Middle frontal gyrus (tissue), 1 donor: Measurements from ENCODE around the gene DAZAP1.

ENCODE experiments used
- DNase-seq: peaks from one replicate; pipeline ENCODE4 v3.0.0-alpha.2; 2015; ENCODE audit warnings: low spot score; ENCODE audit errors: extremely low spot score

DAZAP1 gene

DNA sequence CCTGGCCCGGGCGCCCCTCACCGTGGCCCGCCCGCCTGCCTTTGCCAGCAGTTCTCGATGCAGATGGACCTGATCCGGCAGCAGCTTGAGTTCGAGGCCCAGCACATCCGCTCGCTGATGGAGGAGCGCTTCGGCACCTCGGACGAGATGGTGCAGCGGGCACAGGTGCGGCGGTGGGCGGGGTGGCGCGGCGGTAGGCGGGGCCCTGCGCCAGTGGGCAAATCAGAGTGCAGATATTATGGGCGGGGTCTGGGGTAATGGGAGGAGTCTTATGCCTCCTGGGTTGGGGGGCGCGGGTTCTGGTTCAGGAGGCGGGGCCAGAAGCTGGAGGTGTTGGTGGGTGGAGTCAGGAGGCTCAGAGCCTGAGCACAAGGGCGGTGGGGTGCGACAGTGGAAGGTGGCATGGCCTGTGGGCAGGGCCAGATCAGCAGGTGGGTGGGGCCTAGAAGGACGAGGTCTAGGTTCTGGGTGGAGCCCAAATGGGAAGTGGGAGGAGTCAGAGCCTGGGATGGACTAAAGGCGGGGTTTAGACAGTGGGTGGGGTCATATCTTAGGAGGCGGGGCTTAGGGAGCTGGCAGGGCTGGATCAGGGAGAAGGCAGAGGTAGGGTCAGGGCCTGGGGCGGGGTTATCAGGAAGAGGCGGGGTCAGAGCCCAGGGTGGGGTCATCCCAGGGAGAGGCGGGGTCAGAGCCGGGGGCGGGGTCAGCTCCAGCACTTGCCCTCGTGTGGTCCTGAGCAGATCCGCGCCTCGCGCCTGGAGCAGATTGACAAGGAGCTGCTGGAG, 48.1 kb downstream of the DAZAP1 start:
- DNase-seq: no peak

DNA sequence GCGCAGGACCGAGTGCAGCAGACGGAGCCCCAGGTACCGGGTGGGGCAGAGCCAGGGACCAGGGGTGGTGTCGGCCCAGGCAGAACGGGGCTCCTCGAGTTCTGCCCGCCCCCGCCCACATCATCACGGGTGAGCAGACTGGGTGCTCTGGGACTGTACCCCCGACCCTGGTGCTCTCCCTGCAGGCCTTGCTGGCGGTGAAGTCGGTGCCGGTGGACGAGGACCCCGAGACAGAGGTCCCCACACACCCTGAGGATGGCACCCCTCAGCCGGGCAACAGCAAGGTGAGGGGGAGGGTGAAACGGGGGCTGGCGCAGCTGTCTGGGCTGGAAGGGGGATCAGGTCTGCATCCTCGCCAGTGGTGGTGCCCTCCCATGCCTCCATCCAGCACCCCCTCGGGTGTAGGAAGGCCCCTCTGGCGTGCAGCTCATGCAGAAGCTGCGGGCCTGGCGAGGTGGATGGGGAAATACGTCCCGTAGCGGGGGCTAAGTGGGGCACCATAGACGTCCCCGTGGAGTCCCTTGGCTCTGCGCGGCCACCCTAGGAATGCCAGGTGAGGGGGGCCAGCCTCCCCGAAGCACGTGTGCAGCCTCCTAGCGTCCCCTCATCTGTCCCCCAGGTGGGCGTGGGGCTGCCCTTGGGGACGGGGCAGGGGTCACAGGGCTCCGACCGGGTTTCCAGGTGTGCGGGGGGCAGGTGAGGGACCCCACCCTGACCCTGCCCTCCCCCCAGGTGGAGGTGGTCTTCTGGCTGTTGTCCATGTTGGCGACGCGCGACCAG, 48.9 kb downstream of the DAZAP1 start:
- DNase-seq: no peak

DNA sequence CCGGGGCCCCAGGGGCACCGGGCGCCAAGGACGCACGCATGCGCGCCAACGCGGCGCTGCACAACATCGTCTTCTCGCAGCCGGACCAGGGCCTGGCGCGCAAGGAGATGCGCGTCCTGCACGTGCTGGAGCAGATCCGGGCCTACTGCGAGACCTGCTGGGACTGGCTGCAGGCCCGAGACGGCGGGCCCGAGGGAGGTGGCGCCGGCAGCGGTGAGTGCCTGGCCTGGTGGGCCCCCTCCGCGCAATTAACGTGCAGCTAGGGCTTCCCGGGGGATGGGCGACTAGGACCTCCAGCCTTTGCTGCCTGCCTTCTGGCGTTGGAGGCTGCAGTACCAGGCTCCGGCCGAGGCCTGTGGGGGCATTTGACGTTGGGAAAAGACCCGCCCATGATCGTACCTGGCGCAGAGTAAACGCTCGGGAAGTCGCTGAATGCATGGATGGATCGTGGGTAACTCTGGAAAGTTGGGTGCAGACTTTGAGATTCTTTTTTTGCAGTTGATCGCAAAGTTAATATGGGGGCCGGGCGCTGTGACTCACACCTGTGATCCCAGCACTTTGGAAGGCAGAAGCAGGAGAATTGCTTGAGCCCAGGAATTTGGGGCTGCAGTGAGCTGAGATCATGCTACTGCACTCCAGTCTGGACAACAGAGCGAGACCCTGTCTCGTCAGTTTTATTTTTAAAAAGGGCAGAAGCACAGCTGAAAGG, 49.8 kb downstream of the DAZAP1 start:
- no peak for DNase-seq

DNA sequence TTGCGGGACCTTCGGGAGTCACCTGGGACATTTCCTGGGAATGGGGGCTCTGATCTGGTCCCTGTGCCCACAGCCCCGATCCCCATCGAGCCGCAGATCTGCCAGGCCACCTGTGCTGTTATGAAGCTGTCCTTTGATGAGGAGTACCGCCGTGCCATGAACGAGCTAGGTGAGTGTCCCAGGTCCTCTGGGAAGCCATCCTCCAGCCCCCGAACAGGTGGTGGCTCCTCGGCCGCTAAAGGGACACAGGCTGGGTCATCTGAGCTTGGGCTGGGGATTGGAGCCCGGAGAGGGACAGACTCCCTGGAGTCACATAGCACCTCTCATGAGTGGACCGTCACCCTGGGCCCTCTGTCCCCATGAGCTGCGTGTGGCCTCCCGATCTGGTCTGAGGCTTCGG, 50.5 kb downstream of the DAZAP1 start:
- no peak for DNase-seq

DNA sequence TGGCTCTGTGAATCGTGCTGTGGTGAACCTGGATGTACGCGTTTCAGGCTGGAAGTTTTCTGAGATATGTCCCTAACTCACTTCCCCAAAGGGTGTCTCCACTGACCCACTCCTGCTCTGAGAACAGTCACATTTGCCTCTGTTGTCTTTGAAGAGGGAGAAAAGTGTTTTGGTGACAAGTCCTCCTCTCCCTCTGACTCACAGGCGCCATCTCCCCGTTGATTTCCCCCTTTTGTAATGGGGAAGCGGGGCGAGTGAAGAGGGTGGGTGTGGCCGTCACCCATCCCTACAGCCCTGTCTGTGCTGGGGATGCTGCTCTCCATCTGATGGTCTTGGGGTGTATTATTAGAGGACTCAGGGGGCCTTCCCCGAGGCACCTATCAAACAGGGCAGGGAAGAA, 52.1 kb downstream of the DAZAP1 start:
- no peak for DNase-seq

DNA sequence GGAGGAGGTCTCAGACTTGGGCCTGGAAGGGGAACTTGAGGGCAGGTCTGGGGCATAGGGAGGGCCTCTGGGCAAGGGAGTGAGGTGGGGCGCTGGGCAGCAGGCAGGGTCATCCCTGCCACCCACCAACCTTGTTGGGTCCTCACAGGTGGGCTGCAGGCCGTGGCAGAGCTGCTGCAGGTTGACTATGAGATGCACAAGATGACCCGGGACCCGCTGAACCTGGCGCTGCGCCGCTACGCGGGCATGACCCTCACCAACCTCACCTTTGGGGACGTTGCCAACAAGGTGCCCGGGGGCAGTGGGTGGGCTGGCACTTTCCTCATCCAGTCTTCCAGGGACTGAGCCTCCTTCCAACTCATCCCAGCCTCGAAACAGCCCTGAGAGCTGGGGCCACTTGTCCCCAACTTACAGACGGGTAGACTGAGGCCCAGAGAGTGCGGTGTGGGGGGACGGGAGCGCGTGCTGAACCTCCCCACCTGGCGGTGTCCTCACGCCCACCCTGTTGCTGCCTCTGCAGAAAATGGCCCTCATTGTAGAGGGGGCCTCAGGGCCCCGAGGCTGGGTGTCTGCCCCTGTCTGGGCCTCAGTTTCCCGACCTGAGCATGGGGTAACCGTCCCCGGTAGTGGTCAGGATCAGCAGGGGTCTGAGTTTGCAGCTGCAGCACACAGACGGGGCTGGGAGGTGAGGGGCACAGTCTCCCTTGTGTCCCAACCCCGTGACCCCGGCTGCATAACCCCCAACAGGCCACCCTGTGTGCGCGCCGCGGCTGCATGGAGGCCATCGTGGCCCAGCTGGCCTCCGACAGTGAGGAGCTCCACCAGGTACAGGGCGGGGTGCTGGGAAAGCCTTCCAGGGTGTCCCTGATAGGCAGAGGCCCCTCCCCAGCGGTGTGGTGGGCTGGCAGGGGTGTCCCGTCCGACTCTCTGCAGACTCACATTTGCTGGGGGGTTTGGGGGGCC, 52.9 kb downstream of the DAZAP1 start:
- DNase-seq: no peak

DNA sequence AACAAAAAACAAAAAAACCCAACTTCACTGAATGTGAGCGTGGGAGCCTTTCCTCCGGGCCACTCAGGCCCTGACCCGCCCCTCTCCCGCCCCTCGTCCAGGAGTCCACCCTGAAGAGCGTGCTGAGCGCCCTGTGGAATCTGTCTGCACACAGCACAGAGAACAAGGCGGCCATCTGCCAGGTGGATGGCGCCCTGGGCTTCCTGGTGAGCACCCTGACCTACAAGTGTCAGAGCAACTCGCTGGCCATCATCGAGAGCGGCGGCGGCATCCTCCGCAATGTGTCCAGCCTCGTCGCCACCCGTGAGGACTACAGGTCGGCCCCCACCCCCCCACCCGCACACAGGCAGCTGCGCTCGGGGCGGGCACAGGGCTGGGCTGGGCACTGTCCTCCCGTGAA, 54.5 kb downstream of the DAZAP1 start:
- no peak for DNase-seq

DNA sequence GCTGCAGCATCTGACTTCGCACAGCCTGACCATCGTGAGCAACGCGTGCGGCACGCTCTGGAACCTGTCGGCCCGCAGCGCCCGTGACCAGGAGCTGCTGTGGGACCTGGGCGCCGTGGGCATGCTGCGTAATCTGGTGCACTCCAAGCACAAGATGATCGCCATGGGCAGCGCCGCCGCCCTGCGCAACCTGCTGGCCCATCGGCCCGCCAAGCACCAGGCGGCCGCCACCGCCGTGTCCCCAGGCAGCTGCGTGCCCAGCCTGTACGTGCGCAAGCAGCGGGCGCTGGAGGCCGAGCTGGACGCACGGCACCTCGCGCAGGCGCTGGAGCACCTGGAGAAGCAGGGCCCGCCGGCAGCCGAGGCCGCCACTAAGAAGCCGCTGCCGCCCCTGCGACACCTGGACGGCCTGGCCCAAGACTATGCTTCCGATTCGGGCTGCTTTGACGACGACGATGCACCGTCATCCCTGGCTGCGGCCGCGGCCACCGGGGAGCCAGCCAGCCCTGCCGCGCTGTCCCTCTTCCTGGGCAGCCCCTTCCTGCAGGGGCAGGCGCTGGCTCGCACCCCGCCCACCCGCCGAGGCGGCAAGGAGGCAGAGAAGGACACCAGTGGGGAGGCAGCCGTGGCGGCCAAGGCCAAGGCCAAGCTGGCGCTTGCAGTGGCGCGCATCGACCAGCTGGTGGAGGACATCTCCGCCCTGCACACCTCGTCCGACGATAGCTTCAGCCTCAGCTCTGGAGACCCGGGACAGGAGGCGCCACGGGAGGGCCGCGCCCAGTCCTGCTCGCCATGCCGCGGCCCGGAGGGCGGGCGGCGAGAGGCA, 58.0 kb downstream of the DAZAP1 start:
- DNase-seq: no peak

DNA sequence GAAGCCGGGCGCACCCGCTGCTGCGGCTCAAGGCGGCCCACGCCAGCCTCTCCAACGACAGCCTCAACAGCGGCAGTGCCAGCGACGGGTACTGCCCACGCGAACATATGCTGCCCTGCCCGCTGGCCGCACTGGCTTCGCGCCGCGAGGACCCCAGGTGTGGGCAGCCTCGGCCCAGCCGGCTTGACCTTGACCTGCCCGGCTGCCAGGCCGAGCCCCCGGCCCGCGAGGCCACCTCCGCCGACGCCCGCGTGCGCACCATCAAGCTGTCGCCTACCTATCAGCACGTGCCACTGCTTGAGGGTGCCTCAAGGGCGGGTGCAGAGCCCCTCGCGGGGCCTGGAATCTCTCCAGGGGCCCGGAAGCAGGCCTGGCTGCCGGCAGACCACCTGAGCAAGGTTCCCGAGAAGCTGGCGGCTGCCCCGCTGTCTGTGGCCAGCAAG, 58.7 kb downstream of the DAZAP1 start:
- no peak for DNase-seq

DNA sequence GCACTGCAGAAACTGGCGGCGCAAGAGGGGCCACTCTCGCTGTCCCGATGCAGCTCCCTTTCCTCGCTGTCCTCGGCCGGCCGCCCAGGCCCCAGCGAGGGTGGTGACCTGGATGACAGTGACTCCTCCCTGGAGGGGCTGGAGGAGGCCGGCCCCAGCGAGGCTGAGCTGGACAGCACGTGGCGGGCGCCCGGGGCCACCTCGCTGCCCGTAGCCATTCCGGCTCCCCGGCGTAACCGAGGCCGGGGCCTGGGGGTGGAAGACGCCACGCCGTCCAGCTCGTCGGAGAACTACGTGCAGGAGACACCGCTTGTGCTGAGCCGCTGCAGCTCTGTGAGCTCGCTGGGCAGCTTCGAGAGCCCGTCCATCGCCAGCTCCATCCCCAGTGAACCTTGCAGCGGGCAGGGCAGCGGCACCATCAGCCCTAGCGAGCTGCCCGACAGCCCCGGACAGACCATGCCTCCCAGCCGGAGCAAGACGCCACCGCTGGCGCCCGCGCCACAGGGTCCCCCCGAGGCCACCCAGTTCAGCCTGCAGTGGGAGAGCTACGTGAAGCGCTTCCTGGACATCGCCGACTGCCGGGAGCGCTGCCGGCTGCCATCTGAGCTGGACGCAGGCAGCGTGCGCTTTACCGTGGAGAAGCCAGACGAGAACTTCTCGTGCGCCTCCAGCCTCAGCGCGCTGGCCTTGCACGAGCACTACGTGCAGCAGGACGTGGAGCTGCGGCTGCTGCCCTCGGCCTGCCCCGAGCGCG, 59.3 kb downstream of the DAZAP1 start:
- DNase-seq: no peak

DNA sequence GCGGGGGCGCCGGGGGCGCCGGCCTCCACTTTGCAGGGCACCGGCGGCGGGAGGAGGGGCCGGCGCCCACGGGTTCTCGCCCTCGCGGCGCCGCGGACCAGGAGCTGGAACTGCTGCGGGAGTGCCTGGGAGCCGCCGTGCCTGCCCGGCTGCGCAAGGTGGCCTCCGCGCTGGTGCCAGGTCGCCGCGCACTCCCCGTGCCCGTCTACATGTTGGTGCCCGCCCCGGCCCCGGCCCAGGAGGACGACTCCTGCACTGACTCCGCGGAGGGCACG, 59.8 kb downstream of the DAZAP1 start:
- DNase-seq: no peak

DNA sequence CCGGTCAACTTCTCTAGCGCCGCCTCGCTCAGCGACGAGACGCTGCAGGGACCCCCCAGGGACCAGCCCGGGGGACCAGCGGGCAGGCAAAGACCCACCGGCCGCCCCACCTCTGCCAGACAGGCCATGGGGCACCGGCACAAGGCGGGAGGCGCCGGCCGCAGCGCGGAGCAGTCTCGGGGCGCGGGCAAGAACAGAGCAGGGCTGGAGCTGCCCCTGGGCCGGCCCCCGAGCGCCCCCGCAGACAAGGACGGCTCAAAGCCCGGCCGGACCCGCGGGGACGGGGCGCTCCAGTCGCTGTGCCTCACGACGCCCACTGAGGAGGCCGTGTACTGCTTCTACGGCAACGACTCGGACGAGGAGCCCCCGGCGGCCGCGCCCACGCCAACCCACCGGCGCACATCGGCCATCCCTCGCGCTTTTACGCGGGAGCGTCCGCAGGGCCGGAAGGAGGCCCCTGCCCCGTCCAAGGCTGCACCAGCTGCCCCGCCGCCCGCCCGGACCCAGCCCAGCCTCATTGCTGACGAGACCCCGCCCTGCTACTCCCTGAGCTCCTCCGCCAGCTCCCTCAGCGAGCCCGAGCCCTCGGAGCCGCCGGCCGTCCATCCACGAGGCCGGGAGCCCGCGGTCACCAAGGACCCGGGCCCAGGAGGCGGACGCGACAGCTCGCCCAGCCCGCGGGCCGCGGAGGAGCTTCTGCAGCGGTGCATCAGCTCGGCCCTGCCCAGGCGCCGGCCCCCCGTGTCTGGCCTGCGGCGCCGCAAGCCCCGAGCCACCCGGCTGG, 60.3 kb downstream of the DAZAP1 start:
- DNase-seq: no peak

DNA sequence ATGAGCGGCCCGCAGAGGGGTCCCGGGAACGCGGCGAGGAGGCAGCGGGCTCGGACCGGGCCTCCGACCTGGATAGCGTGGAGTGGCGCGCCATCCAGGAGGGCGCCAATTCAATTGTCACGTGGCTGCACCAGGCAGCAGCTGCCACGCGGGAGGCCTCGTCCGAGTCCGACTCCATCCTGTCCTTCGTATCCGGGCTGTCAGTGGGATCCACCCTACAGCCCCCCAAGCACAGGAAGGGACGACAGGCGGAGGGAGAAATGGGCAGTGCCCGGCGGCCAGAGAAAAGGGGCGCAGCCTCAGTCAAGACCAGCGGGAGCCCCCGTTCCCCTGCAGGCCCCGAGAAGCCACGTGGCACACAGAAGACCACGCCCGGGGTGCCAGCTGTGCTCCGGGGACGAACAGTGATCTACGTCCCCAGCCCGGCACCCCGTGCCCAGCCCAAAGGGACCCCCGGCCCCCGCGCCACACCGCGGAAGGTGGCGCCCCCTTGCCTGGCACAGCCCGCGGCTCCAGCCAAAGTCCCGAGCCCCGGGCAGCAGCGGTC, 61.0 kb downstream of the DAZAP1 start:
- no peak for DNase-seq

DNA sequence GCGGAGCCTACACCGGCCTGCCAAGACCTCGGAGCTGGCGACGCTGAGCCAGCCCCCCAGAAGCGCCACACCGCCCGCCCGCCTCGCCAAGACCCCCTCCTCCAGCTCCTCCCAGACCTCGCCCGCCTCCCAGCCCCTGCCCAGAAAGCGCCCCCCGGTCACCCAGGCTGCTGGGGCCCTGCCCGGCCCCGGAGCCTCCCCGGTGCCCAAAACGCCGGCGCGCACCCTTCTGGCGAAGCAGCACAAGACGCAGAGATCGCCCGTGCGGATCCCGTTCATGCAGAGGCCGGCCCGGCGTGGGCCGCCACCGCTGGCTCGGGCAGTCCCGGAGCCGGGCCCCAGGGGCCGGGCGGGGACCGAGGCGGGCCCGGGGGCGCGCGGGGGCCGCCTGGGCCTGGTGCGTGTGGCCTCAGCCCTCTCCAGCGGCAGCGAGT, 61.5 kb downstream of the DAZAP1 start:
- no peak for DNase-seq

DNA sequence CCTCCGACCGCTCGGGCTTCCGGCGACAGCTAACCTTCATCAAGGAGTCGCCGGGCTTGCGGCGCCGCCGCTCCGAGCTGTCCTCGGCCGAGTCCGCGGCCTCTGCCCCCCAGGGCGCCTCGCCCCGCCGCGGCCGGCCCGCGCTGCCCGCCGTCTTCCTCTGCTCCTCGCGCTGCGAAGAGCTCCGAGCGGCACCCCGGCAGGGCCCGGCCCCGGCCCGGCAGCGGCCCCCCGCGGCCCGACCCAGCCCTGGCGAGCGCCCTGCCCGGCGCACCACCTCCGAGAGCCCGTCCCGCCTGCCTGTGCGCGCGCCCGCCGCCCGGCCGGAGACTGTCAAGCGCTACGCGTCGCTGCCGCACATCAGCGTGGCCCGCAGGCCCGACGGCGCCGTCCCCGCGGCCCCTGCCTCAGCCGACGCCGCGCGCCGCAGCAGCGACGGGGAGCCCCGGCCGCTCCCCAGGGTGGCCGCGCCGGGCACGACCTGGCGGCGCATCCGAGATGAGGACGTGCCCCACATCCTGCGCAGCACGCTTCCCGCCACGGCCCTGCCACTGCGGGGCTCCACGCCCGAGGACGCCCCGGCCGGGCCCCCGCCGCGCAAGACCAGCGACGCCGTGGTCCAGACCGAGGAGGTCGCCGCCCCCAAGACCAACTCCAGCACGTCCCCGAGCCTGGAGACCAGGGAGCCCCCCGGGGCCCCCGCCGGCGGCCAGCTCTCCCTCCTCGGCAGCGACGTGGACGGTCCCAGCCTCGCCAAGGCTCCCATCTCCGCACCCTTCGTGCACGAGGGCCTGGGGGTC, 62.1 kb downstream of the DAZAP1 start:
- no peak for DNase-seq

DNA sequence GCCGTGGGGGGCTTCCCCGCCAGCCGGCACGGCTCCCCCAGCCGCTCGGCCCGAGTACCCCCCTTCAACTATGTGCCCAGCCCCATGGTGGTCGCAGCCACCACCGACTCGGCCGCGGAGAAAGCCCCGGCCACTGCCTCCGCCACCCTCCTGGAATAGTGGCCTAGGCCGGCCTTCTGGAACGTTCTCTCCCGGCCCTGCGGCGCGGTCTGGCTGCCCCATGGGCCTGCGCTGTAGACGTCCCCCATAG, 62.6 kb downstream of the DAZAP1 start:
- DNase-seq: no peak

DNA sequence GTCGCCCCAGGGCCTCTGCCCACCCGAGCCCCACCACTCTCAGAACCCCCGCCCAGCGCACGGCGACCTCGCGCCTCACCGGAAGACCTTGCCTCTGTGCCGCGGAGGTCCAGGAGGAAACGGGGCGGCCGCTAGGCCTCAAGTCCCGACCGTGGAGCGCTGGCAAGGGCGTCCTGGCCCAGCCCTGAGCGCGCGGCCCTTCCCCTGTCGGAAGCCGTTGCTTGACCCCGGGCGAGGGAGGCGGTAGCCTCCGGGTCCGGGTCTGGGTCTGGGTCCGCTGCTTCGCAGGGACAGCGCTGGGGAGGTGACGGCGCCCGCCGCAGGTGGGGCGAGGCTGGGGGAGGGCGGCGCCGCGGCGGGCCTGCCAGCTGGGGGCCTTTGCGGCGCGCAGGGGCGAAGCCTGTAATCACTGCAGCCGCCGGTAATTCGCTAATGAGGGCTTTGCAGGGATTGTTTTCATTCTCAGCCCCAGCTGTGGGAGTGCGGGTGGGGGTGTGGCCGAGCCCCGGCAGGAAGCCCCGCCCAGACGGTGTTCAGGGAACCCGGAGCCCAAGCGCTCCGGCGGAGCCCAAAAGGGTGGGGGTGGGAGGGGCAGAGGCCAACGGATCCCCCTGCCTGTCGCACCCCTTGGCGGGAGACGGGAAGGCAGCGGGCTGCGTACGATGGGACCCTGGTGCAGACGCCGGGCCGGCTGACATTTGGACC, 63.1 kb downstream of the DAZAP1 start:
- no peak for DNase-seq
